ENCODE data around the gene SERPINB13. TPM values are rescaled to one million over a fixed set of nuclear protein-coding genes. Genes with fewer than 3 reads are reported as not detected.

Gene SERPINB13
- polyA plus RNA-seq, 2 of the 4 experiments (the other 2 are of a cell fraction): not detected

GRCh38 chr18:63604791-63605567 is 17.8 kb downstream of the SERPINB13 start (continued):
- no peak for TF ChIP-seq KDM5A (IDR thresholded peaks at IDR 0.05)
- no peak for TF ChIP-seq FOSB (CRISPR knock-in tag; IDR thresholded peaks at IDR 0.05)
- TF ChIP-seq HEYL (CRISPR knock-in tag; IDR thresholded peaks at IDR 0.05): no peak
- no peak for TF ChIP-seq POLR2A (IDR thresholded peaks at IDR 0.05; ENCODE audit: low read length)

DNA sequence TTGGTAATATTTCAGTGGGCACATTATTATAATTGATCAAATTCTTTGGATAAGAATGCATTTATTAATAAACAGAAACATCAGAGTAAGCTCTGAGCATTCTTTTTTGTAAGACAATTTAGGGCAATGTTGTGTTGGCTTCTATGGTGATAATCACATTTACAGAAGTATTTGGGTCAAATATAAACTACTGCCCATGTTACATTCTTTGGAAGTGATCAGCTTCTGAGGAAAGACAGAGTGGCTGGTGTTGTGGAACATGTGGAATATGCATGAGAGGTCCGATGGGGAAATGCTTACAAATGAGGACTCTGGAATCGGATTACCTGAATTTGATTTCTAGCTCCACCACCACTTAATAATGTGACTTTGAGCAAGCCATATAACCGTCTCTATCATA is 19.4 kb downstream of the SERPINB13 start:
- H3K27ac ChIP-seq: no peak overlapping the region
- 43% methylated on average over 3 of the region's 3 CpGs for WGBS (ENCODE audit: missing lambda C conversion rate)
- FAIRE-seq (no peak), DNase-seq (ENCODE audit: low read depth in 1 of 2, low spot score in 1 of 2) (no peak), ATAC-seq (no peak)
- H3K4me2 ChIP-seq: no peak overlapping the region
- ChIA-PET POLR2A (no interaction called here), CTCF (no interaction called here)
- no peak overlapping the region for H3K4me3 ChIP-seq
- H3K4me1 ChIP-seq: peaks cover 2% of the 10 kb centered on the region; the same call in 1 of the 3 replicates
- H3K9me3 ChIP-seq: no peaks in the 10 kb centered on the region
- TF ChIP-seq HOXB13 (CRISPR knock-in tag; IDR thresholded peaks at IDR 0.05; ENCODE audit: low read depth) (no peak), HES2 (IDR thresholded peaks at IDR 0.05) (no peak), HDAC2 (IDR thresholded peaks at IDR 0.05) (no peak), JUNB (IDR thresholded peaks at IDR 0.05) (no peak), POLR2A (IDR thresholded peaks at IDR 0.05; ENCODE audit: low read length) (no peak), MAFK (IDR thresholded peaks at IDR 0.05; ENCODE audit: partially characterized antibody) (no peak), EHF (CRISPR knock-in tag; IDR thresholded peaks at IDR 0.05) (no peak), KDM5A (IDR thresholded peaks at IDR 0.05) (no peak), ZFP36 (IDR thresholded peaks at IDR 0.05; ENCODE audit: borderline replicate concordance, partially characterized antibody) (no peak), ZSCAN20 (CRISPR knock-in tag; IDR thresholded peaks at IDR 0.05) (no peak), HOXB5 (CRISPR knock-in tag; IDR thresholded peaks at IDR 0.05) (no peak), ATOH8 (CRISPR knock-in tag; IDR thresholded peaks at IDR 0.05; ENCODE audit: low read depth) (no peak), CBX2 (IDR thresholded peaks at IDR 0.05; ENCODE audit: borderline replicate concordance, low read depth) (no peak), HOXA7 (CRISPR knock-in tag; IDR thresholded peaks at IDR 0.05) (no peak), RNF2 (IDR thresholded peaks at IDR 0.05; ENCODE audit: borderline replicate concordance, low read depth) (no peak), CHD2 (IDR thresholded peaks at IDR 0.05; ENCODE audit: low read length, partially characterized antibody) (no peak), REST (IDR thresholded peaks at IDR 0.05) (no peak), MYC (IDR thresholded peaks at IDR 0.05; ENCODE audit: borderline replicate concordance, low read length) (no peak)
- TF ChIP-seq, protein P1, sequence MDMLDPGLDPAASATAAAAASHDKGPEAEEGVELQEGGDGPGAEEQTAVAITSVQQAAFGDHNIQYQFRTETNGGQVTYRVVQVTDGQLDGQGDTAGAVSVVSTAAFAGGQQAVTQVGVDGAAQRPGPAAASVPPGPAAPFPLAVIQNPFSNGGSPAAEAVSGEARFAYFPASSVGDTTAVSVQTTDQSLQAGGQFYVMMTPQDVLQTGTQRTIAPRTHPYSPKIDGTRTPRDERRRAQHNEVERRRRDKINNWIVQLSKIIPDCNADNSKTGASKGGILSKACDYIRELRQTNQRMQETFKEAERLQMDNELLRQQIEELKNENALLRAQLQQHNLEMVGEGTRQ (IDR thresholded peaks at IDR 0.05): no peak
- TF ChIP-seq, protein P2, sequence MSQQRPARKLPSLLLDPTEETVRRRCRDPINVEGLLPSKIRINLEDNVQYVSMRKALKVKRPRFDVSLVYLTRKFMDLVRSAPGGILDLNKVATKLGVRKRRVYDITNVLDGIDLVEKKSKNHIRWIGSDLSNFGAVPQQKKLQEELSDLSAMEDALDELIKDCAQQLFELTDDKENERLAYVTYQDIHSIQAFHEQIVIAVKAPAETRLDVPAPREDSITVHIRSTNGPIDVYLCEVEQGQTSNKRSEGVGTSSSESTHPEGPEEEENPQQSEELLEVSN (IDR thresholded peaks at IDR 0.05; ENCODE audit: borderline replicate concordance, low read depth): no peak
